ENCODE measurements around the gene PHACTR3.

PHACTR3 gene

DNA sequence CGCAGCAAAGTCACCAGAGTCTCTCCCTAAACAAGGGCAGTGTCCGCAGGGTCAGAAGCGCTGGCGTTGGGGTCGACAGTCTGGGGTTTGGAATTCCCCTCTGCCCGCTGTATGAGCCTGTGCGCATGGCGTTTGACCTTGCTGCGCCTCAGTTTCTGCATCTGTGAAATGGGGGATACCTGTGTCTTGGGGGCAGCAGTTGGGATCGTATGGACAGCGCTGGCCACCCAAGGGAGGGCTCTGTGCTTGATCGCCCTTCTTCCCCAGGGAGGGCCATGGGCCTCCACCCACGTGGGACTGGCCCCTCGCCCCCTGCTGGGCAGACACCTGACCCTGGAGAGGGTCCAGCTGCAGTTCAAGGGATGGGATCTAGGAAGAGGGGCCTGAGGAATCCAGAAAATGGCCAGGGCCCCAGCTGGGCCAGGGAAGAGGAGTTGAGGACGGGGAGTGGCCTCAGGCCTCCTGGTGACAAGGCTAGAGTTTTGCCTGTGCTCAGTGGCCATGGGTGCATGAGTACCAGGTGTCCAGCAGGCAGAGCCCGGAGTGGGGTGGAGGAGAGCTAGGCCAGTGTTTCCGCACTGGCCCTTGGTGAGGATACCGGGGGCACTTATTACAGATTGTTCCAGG is 26.4 kb upstream of the PHACTR3 start:
- in situ Hi-C loops (cut with MboI; ENCODE audit: low pct_unique_long_range_greater_than_20kb, low sequenced_read_pairs, unreplicated experiment) = no loop called here
- no peak for DNase-seq (ENCODE audit: low spot score)
- TF ChIP-seq, protein P1, sequence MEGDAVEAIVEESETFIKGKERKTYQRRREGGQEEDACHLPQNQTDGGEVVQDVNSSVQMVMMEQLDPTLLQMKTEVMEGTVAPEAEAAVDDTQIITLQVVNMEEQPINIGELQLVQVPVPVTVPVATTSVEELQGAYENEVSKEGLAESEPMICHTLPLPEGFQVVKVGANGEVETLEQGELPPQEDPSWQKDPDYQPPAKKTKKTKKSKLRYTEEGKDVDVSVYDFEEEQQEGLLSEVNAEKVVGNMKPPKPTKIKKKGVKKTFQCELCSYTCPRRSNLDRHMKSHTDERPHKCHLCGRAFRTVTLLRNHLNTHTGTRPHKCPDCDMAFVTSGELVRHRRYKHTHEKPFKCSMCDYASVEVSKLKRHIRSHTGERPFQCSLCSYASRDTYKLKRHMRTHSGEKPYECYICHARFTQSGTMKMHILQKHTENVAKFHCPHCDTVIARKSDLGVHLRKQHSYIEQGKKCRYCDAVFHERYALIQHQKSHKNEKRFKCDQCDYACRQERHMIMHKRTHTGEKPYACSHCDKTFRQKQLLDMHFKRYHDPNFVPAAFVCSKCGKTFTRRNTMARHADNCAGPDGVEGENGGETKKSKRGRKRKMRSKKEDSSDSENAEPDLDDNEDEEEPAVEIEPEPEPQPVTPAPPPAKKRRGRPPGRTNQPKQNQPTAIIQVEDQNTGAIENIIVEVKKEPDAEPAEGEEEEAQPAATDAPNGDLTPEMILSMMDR (IDR thresholded peaks at IDR 0.05; ENCODE audit: extremely low read depth, insufficient read depth, missing control alignments) = no peak

DNA sequence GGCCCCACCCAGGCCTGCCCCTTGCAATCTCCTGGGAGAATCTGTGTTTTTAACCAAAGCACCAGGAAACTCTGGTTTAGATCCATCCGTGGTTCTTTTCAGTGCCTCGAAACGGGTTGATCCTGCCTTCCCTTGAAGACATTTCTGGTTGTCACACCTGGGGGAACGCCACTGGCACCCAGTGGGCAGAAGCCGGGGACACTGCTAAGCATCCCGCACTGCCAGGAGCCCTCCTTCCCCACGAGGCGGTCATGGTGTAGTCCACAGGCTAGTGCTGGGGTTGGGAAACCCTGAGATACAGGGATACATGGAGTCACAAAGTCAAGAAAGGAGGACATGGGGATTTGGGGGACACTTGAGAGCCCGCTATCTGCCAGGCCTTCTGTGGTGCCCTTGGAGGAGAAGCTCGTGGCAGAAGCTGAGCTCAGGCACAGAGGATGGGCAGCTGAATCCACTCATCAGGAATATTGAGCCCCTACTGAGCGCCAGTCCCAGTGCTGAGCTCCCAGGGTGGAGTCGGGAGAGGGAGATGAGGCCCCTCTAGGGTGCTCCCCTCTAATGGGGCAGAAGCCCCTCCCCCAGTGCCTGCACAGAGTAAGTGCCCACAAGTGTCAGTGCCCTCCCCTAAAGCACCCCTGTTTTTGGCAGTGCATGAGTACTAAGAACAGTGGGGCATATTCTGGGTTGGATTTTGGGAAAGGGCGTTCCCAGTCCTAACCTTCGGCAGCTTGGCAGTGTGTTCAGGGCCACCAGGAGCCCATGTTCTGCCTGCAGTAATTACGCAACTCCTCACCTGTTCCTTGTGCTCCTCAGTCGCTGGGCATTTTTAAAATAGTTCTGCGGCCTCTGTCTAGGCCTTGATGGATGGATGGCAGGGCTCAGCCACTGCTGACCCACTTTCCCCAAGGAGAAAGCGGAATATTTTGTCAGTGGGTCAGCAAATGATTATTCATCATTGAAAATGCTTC is 25.6 kb upstream of the PHACTR3 start:
- TF ChIP-seq, protein P1 (IDR thresholded peaks at IDR 0.05; ENCODE audit: extremely low read depth, insufficient read depth, missing control alignments) = no peak
- no peak for DNase-seq (ENCODE audit: low spot score)
- in situ Hi-C loops (cut with MboI; ENCODE audit: low pct_unique_long_range_greater_than_20kb, low sequenced_read_pairs, unreplicated experiment) = no loop called here

DNA sequence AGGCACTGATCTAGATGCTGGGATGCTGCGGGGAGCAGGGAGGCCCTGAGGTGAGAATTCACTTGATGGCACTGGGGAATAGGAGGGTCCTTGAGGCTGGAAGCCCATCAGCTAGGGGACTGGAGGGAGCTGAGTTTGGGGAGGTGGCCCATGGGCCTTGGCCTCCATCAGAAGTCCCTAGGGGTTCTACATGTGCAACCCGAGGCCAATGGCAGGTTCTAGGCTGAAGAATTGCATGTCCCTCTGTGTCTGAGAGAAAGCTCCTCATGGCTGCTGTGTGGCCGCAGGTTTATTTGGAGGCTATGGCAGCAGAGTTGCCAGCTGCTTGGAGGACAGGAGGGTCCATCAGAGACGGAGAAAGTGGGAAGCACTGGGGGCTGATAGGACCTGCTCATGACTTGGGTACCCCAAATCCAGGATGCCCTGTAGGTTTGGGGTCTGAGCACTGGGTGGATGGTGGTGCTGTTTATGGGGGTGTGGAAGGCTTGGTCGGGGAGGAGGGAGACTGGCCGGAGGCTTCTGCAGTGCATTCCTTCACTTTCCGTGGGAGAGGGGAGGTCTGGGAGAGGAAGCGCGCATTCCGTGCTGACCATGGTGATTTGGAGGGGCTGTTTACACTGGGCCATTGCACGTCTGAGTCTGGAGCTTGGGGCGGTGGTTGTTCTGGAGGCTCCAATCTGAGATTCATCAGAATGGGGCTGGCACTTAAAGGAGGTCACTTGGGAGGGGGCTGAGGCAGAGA is 24.8 kb upstream of the PHACTR3 start:
- DNase-seq (ENCODE audit: low spot score) = no peak
- TF ChIP-seq, protein P1 (IDR thresholded peaks at IDR 0.05; ENCODE audit: extremely low read depth, insufficient read depth, missing control alignments) = no peak
- in situ Hi-C loops (cut with MboI; ENCODE audit: low pct_unique_long_range_greater_than_20kb, low sequenced_read_pairs, unreplicated experiment) = no loop called here

DNA sequence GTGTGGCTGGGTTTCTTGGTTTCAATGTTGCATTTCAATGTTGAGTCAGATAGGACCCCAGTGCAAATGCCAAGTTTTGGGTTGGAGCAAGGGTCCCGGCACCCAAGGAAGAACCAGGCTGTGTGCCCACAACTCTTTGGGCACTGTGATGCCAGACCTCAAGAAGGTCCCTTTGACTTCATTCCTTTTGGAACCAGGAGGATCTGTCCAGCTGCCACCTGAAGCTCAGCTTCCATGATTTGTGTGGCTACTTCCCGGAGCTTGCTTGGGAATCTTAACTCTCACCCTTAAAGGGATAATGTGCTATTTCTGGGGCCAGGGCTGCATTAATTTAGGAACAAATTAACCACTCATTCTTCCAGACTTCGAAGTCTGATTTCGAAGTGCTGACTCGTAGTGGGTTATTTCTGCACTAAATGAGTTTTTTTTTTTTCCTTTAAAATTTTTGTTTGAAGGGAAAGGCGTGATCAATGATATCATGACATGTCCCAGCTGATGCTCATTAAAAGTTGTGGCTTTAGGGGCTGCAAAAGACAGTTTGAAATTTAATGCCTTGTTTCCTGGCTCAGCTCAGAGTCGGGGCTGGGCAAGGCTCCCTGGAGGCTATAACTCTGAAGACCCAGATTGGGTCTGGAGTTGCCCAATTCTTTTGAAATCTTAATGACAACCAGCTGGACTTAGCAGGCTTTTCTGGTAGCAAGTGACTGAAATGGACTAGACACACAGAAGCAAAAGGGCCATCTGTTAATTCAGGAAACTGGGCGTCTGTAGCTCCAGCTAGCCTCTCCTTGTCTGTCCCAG is 24.0 kb upstream of the PHACTR3 start:
- in situ Hi-C loops (cut with MboI; ENCODE audit: low pct_unique_long_range_greater_than_20kb, low sequenced_read_pairs, unreplicated experiment) = no loop called here
- DNase-seq (ENCODE audit: low spot score) = no peak
- TF ChIP-seq, protein P1 (IDR thresholded peaks at IDR 0.05; ENCODE audit: extremely low read depth, insufficient read depth, missing control alignments) = no peak

DNA sequence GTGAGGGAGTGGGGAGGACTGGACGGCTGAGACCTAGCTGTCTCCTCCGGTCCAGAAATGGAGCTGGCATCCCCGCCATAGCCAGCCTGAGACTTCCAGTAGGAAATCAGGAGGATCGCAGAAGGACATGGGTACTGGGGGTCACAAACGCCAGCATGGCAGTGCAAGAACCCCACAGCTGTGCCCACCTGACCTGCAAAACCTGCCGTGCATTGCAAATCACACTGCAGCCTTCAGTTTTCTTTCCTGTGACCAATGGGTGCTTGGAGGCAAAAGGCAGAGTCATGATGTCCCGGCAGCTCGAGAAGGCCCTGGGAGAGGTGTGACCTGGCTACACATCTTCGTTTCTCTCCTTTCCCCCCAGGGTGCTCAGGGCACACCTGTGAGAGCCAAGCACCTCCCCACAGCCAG is 23.3 kb upstream of the PHACTR3 start:
- TF ChIP-seq, protein P1 (IDR thresholded peaks at IDR 0.05; ENCODE audit: extremely low read depth, insufficient read depth, missing control alignments) = no peak
- in situ Hi-C loops (cut with MboI; ENCODE audit: low pct_unique_long_range_greater_than_20kb, low sequenced_read_pairs, unreplicated experiment) = no loop called here
- DNase-seq (ENCODE audit: low spot score) = no peak

Measured in GM13977 (cell line).